Inflammatory macrophage treated with lipopolysaccharide for 4 hours (primary cell): ENCODE data around the gene SMIM36.
"Not testable (repeated sequence)": the region's sequence is repeated elsewhere in the genome, so short reads cannot be mapped to it uniquely, and the experiment has no call there.

Experiments
- DNase-seq: peaks from one replicate; pipeline ENCODE4 v3.0.0-alpha.2; 2020

Gene SMIM36

GRCh38 chr17:55410722-55411462 is 100.4 kb downstream of the SMIM36 start:
- no peak for DNase-seq

GRCh38 chr17:55409030-55409800 is 102.0 kb downstream of the SMIM36 start:
- no peak for DNase-seq

- DNase-seq = no peak
These were observed 103.3 kb downstream of the SMIM36 start for GRCh38 chr17:55407641-55408566.

- DNase-seq = no peak
These were observed 105.7 kb downstream of the SMIM36 start for GRCh38 chr17:55405600-55405999.

GRCh38 chr17:55404197-55404596 is 107.1 kb downstream of the SMIM36 start:
- DNase-seq = not testable (repeated sequence)

- no peak for DNase-seq
These were observed 108.9 kb downstream of the SMIM36 start for GRCh38 chr17:55402374-55402773.
